GM19025 (cell line): Measurements from ENCODE around the gene ZDHHC11B.
"Not testable (repeated sequence)": the region's sequence is repeated elsewhere in the genome, so short reads cannot be mapped to it uniquely, and the experiment has no call there.

Source experiments
- ATAC-seq: cut with Tn5 transposase; IDR thresholded peaks from one replicate; pipeline ENCODE4 v1.9.1; 2021; ENCODE audit warnings: mild to moderate bottlenecking, low read depth, moderate library complexity; ENCODE audit not compliant: unreplicated experiment

The ZDHHC11B gene

DNA sequence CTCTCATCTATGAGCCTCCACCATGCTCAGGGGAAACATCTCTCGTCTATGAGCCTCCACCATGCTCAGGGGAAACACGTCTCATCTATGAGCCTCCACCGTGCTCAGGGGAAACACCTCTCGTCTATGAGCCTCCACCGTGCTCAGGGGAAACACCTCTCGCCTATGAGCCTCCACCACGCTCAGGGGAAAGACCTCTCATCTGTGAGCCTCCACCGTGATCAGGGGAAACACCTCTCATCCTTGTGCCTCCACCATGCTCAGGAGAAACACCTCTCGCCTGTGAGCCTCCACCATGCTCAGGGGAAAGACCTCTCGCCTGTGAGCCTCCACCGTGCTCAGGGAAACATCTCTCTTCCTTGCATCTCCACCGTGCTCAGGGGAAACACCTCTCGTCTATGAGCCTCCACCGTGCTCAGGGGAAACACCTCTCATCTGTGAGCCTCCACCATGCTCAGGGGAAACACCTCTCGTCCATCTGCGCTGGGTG, 30.3 kb downstream of the ZDHHC11B start:
- ATAC-seq, result not testable (repeated sequence)

DNA sequence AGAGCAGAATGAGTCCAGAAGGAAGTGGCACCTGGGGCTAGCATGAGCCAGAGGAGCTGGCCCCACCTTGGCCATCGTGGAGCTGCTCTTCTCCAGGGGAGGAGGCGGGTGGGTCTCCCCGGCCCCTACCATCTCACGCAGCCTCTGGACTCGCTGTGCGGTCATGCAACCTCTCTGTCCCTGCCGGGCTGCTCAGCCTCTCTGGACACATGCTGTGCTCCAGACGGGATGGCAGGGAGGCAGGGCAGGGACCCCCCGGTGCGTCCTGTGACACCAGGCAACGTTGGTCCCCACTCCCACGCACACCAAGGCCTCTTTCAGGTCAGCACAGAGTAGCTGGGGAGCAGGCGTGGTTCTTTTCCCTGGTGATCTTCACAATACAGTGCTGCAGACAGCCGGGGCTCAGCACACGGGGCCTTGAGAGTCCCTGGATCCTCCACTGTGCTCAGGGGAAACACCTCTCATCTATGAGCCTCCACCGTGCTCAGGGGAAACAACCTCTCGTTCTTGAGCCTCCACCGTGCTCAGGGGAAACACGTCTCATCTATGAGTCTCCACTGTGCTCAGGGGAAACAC, 30.9 kb downstream of the ZDHHC11B start:
- ATAC-seq, result not testable (repeated sequence)

DNA sequence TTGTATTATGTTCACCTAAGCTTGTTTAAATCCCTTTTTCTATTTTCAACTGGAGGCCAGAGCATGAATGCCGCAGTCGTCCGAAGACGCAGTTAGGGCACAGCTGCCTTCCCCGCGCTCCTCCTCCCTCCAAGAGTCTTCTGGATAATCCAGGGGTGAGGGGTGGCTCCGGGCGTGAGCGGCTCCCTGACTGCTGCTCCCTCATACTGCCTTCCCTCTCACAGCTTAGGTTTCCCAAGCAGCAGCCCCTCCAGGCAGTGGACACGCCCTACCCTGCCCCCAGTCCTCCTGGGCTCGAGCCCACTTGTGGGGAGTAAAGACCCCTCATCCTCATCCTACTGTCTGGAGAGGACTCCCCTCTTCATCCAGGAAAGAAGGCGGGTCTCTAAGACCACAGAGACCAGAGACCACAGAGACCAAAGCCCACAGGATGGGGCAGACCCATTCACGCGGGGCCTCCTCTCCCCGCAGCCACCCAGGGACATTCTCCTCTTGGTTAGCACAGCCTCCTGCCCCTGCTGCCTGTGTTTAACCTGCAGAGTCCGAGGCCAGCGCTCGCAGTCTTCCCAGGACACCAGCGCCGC, 31.9 kb downstream of the ZDHHC11B start:
- not testable (repeated sequence) for ATAC-seq

DNA sequence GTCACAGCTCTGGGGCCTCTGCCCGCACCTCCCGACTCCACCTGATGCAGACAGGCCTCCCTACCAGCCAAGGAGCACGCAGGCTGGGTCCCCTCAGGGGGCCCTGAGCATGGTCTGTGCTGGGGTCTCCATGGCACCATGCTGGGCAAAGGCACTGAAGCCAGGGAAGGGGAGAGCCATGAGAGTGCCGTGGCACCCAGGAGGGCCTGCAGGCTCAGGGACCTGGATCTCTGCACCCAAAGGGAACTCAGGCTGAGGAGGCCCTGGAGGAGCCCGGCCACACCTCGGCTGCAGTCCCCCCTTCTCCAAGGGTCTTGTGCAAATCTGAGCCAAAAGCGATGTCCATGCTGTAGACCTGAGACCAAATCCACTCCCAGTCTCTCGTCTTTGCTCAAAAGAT, 32.5 kb downstream of the ZDHHC11B start:
- not testable (repeated sequence) for ATAC-seq

DNA sequence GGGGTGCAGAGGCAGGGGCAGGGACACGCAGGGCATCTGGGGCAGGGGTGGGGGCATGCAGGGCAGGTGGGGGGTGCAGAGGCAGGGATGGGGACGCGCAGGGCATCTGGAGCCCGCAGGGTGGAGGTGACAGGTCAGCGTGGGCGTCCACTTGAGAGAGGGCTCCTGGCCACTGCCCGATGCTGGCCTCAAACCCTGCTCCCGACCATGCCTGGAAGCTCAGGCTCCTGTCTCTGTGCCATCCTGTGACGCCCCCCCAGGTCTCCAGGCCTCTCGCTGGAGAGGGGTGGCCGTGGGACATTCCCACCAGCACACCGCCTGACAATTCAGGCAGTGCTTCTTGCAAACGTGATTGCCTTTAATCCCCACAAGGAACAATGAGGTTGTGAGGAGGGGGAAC, 33.0 kb downstream of the ZDHHC11B start:
- ATAC-seq, result no peak

DNA sequence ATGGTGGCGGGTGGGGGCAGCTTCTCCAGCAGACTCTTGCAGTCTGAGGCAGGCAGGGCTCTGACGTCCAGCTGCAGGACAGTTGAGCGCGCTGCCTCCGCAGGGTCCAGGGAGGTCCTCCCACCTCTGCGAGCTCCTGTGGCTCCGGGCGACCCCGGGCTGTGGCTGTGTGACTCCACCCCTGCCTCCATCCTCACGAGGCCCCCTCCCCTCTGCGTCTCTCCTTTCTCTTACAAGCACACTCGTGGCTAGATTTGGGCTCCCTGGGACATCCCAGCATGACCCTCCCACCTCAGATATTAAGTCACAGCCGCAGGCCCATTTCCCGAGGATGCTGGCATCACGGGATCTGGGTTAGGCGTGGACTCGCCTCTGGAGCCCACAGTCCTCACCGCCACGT, 34.3 kb downstream of the ZDHHC11B start:
- ATAC-seq, result not testable (repeated sequence)

DNA sequence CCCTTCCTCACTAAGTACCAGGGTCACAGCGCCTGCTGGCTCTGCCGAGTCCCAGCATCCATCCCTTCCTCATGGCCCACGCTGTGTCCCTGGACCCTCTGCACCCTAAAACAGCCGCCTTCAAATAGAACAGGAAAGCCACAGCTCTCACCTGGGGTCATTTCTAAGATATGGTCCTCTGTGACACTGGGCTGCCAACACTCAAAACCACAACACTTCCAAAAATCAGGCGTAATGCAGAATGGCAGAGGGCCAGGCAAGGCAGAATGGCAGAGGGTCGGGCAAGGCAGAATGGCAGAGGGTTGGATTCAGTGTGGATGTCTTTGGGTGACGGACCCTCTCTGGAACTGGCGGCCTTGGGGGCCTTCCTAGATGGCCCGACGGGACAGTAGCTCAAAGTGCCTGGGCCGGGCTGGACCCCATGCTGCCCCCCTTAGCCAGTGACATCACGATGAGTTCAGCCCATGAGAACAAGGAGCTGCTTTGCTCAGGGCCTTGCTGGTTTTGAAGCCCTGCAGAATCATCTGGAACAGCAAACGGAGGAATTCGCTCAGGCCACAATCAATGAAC, 35.3 kb downstream of the ZDHHC11B start:
- ATAC-seq, result no peak

DNA sequence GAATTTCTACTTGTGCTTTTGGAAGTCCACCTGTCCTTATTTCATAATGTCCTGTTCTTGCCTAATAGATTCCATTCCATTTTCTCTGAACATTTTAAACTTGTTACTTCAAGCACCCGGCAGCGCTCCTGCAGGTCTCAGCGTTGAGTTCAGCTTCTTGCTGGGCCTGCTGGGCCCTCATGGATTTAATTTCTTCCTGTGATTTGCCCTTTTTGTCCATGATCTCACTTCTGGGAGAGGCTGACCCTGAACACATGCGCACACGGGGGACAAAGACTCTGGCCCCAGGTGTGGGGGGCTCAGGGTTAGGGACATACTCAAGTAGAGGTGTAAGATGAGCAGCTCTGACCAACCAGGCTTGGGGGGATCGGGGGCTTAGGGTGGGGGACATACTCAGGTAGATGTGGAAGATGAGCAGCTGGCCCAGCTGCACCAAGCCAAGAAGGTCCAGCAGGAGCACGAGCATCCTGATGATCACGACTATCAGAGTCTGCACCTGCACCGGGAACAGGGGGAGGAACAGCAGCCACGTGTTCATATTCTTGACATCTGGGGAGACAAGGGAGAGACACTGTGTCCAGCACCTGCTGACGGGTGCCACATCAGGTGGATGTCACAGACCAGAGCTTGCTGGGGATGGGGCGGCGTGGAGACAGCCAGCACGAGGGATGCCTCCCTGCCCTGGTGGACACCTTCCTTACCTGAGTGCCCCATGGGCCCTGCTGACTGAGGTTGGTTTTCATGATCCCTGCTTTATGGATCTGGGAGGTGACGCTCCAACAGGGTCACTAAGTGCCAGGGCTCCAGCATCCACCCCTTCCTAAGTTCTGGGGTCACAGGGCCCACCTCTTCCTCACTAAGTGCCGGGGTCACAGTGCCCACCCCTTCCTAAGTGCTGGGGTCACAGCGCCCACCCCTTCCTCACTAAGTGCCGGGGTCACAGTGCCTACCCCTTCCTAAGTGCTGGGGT, 36.2 kb downstream of the ZDHHC11B start:
- ATAC-seq, result not testable (repeated sequence)

DNA sequence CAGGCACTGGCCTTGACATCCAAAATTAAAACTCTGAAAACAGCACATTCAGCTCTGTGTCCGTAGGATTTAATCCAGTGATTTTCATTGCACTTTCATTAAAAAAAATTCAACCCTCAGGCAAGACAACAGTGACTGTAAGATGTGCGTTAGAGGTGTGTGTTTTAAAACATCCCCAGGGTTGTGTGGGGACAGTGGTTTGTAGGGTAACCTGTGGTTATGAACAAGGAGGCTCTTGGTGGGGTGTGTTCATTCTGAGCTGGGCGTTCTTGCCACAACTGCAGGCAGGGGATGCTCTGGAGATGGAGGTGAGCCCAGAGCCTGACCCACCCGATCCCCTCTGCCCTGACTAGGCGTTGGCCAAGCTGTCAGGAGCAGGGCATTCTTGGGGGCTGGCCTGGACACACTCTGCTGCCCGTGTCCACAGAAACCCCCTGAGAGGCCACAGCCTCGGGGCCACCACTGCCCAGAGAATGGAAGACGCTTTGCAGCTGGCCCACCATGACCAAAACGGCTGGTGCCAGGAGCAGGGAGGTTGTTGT, 37.2 kb downstream of the ZDHHC11B start:
- not testable (repeated sequence) for ATAC-seq

DNA sequence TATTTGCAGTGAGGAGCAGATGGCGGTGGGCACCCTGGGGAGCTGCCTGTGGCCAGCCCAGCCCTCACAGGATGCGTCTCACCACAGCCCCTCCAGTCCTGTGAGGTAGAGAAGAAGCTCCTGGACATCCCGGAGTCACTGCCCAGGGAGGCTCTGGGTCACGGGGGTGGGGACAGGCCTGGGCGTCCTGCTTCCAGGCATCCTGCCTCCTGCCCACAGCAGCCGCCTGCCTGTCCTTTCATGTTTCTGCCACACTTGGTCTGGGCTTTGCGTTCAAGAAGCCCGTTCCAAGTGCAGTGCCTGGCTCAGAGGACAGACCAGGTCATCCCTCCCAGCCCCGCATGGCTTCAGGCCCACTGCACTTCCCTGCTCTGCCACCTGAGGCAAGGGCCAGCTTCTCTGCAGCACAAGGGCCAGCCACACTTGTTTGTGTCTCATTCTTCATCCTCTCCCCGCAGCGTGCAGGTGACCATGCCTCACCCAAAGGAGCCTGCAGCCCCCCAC, 38.2 kb downstream of the ZDHHC11B start:
- ATAC-seq, result no peak

DNA sequence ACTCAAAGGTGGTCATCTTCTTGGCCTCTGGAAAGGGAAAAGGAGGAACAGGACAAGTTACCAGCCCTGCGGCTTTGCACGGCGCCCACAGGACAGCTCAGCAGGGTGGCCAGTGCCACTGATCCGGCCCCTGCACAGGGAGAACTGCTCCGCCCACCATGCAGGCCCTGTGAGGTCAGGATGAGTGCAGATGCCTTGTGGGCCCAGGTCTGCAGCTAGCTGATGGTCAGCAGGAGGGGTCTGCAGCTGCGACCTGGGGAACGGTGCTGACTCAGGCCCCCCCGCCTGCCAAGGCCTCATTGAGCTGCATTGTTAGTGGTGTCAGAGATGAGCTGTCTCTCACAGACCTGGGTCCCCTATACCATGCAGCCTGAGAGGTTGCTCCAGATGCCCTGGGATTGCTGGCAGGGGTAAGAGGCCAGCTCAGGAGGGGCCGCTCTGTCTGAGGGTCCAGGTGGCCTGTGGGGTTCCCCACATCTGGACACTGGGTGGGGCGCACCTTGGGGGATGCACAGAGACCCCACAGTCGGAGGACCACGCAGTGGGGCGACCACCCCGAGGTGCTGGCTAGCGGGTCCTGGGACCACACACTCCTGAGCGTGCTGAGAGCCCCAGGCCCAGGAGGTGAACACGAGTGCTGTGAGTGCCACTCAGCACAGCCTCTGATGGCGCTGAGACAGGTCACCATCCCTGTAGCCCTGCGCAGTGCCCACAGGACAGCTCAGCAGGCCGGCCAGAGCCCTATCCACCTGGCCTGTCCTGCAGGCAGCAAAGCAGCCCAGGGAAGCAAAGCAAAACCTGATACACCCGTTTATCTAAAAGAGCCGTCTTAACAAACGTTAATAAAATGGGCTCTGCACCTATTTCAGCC, 39.0 kb downstream of the ZDHHC11B start:
- not testable (repeated sequence) for ATAC-seq

DNA sequence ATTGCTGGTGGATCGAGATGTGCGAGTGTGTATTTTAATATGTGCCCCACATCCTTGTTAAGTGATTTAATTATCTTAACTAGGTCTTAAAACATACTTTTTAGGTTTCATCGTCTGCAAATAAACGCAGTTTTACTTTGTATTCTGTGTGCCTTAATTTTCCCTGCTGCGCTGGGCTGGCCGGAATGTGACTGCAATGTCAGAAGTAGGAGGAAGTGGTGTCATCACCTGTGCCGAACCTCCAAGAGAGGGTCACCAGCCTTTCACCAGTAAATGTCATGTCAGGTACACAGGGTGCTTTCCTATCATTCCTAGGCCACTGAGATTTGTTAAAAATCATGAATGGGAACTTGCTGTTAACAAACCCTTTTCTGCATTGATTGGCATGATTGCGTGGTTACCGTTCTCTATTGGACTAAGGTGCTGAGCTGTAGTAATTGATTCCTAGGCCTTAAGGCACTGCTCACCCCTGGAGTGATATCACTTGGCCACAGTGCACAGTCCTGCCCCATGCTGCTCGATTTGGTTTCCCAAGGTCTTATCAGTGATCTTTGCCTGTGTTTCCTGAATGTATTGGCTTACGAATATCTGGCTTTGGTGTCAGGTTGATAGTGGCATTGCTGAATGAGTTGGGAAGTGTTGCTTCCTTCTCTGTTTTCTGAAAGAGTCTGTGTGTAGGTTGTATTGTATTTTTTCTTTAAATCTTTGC, 40.7 kb downstream of the ZDHHC11B start:
- ATAC-seq, result not testable (repeated sequence)

DNA sequence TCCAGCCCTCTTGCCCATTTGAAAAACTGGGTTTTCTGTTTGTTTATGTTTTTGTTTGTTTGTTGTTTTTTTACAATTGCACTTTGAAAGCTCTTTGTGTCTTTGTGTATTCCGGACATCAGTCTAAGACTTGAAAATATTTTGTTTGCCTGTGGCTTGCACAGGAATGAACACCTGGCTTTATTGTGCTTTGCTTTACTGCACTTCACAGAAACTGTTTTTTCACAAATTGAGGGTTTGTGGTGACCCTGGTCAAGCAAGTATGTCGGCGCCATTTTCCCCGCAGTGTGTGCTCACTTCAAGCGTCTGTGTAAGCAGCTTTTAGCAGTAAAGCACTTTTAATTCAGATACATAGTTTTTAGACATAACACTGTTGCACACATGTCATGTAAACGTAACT, 42.3 kb downstream of the ZDHHC11B start:
- not testable (repeated sequence) for ATAC-seq

DNA sequence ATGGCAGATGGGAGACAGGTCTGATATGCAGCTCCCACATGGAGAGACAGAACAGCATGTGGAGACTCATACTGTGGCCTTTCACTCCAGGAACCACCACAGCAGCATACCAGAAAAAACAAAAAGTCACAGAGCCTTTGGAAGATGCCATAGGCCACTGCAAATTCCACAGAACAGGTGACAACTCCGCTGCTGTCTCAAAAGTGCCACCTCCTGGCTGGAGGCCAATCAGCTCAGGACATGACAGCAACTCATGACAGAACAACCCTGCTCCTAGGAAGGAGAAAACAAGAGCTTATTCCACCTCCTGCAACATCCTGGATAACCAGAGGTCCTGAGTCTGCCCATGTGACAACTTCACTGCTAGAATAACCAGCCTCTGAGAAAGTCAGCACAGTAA, 50.4 kb downstream of the ZDHHC11B start:
- not testable (repeated sequence) for ATAC-seq

DNA sequence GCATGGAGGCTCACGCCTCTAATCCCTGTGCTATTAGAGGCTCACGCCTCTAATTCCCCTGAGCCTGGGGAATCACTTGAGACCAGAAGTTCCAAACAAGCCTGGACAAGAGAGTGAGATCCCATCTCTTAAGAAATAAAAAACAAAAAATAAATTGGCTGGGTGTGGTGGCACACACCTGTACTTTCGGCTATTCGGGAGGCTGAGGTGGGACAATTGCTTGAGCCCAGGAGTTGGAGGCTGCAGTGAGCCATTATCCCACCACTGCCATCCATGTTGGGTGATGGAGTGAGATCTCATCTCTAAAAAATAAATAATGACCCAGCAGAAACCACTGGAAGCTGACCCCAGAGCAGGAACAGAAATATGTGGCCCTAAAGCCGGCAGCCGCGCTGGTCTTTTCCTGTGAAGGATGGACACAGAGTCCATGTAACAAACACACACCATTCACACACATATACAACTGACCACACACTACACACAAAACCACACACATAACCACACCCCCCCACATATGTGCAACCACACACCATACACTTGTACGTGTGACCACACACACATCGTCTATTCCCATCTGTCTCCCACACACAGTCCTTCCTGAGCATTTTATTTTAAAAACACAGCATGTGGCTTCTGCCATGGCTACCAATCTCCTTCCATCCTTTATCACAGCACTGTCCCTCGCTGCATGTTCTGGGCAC, 51.6 kb downstream of the ZDHHC11B start:
- ATAC-seq, result not testable (repeated sequence)

DNA sequence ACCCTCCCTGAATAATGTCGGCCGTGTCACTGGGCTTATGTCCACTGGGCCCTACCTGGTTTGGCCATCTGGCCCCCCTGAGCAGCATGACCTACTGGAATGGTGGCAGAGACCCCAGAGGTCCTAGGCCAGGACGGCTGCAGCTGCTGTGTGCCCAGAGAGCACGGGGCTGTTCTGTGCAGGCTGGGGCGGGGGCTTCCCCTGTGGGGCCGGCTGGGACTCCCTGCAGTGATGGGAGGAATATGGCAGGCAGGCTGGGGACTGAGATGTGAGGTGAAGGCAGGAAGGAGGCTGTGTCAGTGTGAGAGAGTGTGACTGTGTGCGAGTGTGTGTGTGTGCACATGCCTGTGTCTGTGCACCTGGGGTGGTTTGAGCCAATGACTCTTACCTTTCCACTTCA, 55.3 kb downstream of the ZDHHC11B start:
- ATAC-seq, result not testable (repeated sequence)

DNA sequence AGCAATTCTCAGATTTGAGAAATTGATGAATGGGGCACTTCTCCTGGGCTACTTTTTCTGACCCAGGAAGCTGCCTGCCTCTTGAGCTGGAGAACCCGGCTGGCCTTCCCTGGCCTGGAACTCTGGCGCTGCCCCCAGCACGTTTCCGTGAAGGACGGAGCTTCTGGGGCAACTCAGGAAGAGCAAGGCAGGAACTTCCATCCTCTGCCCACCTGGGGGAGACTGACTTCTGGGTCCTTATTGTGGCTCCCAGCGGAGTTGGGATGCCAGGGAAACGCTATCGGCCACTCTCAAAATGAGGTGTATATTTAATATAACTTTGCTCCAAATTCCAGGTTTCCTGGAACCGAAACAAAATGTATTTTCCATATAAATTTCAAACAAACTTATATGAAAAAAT, 57.4 kb downstream of the ZDHHC11B start:
- ATAC-seq, result not testable (repeated sequence)

DNA sequence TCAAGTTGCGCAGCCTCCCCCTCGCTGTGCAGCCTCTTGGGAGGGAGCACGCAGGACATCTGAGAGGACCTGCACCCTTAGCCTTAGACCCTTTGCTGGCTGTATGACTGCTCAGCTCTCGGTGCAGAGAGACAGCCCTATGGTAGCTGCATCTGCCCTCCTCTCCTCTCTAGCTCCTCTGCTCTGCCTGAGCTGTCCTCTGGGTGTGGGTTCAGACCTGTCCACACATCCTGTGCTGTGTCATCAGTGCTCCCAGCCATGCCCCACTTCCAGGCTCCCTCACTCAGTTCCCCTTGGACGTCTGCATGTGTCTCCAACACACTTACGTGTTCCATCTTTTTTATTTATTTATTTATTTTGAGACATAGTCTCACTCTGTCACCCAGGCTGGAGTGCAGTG, 60.7 kb downstream of the ZDHHC11B start:
- ATAC-seq, result not testable (repeated sequence)
